ENCODE measurements around the gene REX1BD.
"Not testable (repeated sequence)": the region's sequence is repeated elsewhere in the genome, so short reads cannot be mapped to it uniquely, and the experiment has no call there.

Gene REX1BD

GRCh38 chr19:18580311-18580710 is 8.3 kb upstream of the REX1BD start:
- no peak for DNase-seq

- DNase-seq, result no peak
These were observed 2.3 kb upstream of the REX1BD start for GRCh38 chr19:18586306-18586705.

GRCh38 chr19:18587561-18587960 is 1.0 kb upstream of the REX1BD start:
- DNase-seq, result no peak

- DNase-seq, result no peak
These were observed 512 bp upstream of the REX1BD start for GRCh38 chr19:18587962-18588610.

GRCh38 chr19:18589380-18590272 is 1.0 kb downstream of the REX1BD start:
- peak; percentile 86 for DNase-seq

GRCh38 chr19:18590273-18591272 is 2.0 kb downstream of the REX1BD start:
- DNase-seq, result no peak

- DNase-seq, result no peak
These were observed 3.3 kb downstream of the REX1BD start for GRCh38 chr19:18591735-18592385.

GRCh38 chr19:18592732-18593131 is 4.1 kb downstream of the REX1BD start:
- DNase-seq, result not testable (repeated sequence)

GRCh38 chr19:18593367-18594095 is 4.9 kb downstream of the REX1BD start:
- no peak for DNase-seq

GRCh38 chr19:18594096-18594823 is 5.7 kb downstream of the REX1BD start:
- DNase-seq, result peak; percentile 88

GRCh38 chr19:18594824-18595373 is 6.3 kb downstream of the REX1BD start:
- no peak for DNase-seq

GRCh38 chr19:18595475-18595874 is 6.9 kb downstream of the REX1BD start:
- no peak for DNase-seq

- no peak for DNase-seq
These were observed 8.2 kb downstream of the REX1BD start for GRCh38 chr19:18596752-18597157.

GRCh38 chr19:18597809-18598660 is 9.4 kb downstream of the REX1BD start:
- no peak for DNase-seq

GRCh38 chr19:18599485-18599884 is 10.9 kb downstream of the REX1BD start:
- no peak for DNase-seq

- DNase-seq, result not testable (repeated sequence)
These were observed 12.2 kb downstream of the REX1BD start for GRCh38 chr19:18600692-18601397.

- no peak for DNase-seq
These were observed 13.3 kb downstream of the REX1BD start for GRCh38 chr19:18601875-18602274.

GRCh38 chr19:18603255-18603957 is 14.8 kb downstream of the REX1BD start:
- peak; percentile 59 for DNase-seq
